IPS-18a (cell line): ENCODE data around the gene AKT1.

Experiments
- H3K27ac ChIP-seq: one replicate; pipeline ENCODE4 v1.5.1; 2013; ENCODE audit warnings: low read length
- H3K27me3 ChIP-seq: one replicate; pipeline ENCODE4 v1.6.1; 2013; ENCODE audit warnings: mild to moderate bottlenecking, low read length; ENCODE audit not compliant: control insufficient read depth, insufficient read depth
- H3K36me3 ChIP-seq: one replicate; pipeline ENCODE4 v1.6.1; 2013; ENCODE audit warnings: low read depth, low read length; ENCODE audit not compliant: control insufficient read depth
- H3K4me1 ChIP-seq: one replicate; pipeline ENCODE4 v1.6.1; 2013; ENCODE audit warnings: low read depth, low read length; ENCODE audit not compliant: control insufficient read depth
- H3K4me3 ChIP-seq: one replicate; pipeline ENCODE4 v1.5.1; 2013; ENCODE audit warnings: low read length
- H3K9ac ChIP-seq: one replicate; pipeline ENCODE4 v1.6.1; 2013; ENCODE audit warnings: mild to moderate bottlenecking, low read length, moderate library complexity
- H3K9me3 ChIP-seq: one replicate; pipeline ENCODE4 v1.6.1; 2013; ENCODE audit warnings: low read depth, low read length; ENCODE audit not compliant: control insufficient read depth

AKT1 gene

GRCh38 chr14:104771918-104772706 lies 23.4 kb downstream of the AKT1 start:
- Histone ChIP-seq H3K27ac (no peak overlapping the region), H3K4me1 (peaks cover 4% of the 10 kb centered on the region), H3K9me3 (no peaks in the 10 kb centered on the region), H3K4me3 (no peak overlapping the region), H3K36me3 (peaks cover 27% of the 10 kb centered on the region), H3K9ac (no peak overlapping the region), H3K27me3 (no peaks in the 10 kb centered on the region)

- Histone ChIP-seq H3K27ac (no peak overlapping the region), H3K4me3 (no peak overlapping the region), H3K9me3 (no peaks in the 10 kb centered on the region), H3K27me3 (no peaks in the 10 kb centered on the region), H3K36me3 (peaks cover 27% of the 10 kb centered on the region), H3K4me1 (peaks cover 4% of the 10 kb centered on the region), H3K9ac (no peak overlapping the region)
Measured at GRCh38 chr14:104771374-104771773, 24.2 kb downstream of the AKT1 start.

- no peak overlapping the region for H3K9ac ChIP-seq
- no peak overlapping the region for H3K27ac ChIP-seq
- H3K36me3 ChIP-seq, result peaks cover 27% of the 10 kb centered on the region
- no peaks in the 10 kb centered on the region for H3K27me3 ChIP-seq
- no peaks in the 10 kb centered on the region for H3K9me3 ChIP-seq
- no peak overlapping the region for H3K4me3 ChIP-seq
- peaks cover 4% of the 10 kb centered on the region for H3K4me1 ChIP-seq
Measured at GRCh38 chr14:104770851-104771272, 24.7 kb downstream of the AKT1 start.

- Histone ChIP-seq H3K4me1 (peaks cover 4% of the 10 kb centered on the region), H3K9ac (no peak overlapping the region), H3K4me3 (no peak overlapping the region), H3K36me3 (peaks cover 27% of the 10 kb centered on the region), H3K27ac (no peak overlapping the region), H3K9me3 (no peaks in the 10 kb centered on the region), H3K27me3 (no peaks in the 10 kb centered on the region)
Measured at GRCh38 chr14:104770072-104770579, 25.4 kb downstream of the AKT1 start.

GRCh38 chr14:104769324-104770071 lies 26.1 kb downstream of the AKT1 start:
- Histone ChIP-seq H3K4me1 (peaks cover 4% of the 10 kb centered on the region), H3K4me3 (no peak overlapping the region), H3K27me3 (no peaks in the 10 kb centered on the region), H3K27ac (no peak overlapping the region), H3K9me3 (no peaks in the 10 kb centered on the region), H3K9ac (no peak overlapping the region), H3K36me3 (peaks cover 27% of the 10 kb centered on the region)

DNA sequence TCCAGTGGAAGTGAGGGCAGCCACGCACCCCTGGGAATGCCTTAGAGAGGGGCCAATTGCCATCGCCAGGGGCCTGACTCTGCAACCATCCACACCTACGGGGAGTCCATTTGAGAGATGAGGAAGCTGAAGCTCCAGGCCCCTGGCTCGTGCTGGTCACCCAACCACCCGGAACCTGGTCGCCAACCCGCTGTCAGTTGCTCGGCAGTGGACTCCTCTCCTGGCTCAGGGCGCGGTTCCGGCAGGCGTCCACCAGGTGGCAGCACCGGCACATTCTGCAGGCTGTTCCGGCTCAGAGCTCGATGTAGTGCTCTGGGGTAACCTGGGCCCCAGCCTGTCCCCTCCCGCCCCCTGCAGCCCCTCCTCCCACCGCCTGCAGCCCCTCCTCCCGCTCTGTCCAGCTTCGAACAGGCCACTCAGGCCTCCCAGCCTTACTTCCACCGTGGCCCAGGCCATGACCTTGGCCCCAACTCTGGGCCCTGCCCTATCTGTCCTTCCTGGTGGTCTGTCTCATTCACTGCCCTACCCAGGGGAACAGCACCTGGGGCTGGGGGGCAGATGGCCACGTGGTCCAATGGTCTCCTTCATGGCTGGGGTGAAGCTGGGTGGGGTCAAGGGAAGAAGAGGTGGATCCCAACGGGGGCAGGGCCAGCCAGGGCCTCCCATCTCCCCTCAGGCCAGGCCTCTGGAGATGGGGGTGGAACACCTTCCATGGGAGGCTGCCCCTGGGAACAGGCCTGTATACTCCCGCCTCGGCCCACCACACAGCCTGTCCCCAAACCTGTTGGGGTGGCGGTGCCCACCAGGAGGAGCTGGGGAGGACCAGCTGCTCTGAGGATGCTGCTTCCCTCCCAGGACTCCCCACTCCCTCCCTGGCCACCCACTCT lies 26.9 kb downstream of the AKT1 start:
- H3K36me3 ChIP-seq, result peaks cover 27% of the 10 kb centered on the region
- no peak overlapping the region for H3K9ac ChIP-seq
- H3K4me3 ChIP-seq, result peak overlapping the region; percentile 22
- H3K9me3 ChIP-seq, result no peaks in the 10 kb centered on the region
- no peaks in the 10 kb centered on the region for H3K27me3 ChIP-seq
- peaks cover 4% of the 10 kb centered on the region for H3K4me1 ChIP-seq
- H3K27ac ChIP-seq, result no peak overlapping the region

- no peaks in the 10 kb centered on the region for H3K27me3 ChIP-seq
- no peak overlapping the region for H3K9ac ChIP-seq
- no peak overlapping the region for H3K27ac ChIP-seq
- peaks cover 4% of the 10 kb centered on the region for H3K4me1 ChIP-seq
- H3K4me3 ChIP-seq, result no peak overlapping the region
- H3K36me3 ChIP-seq, result peaks cover 17% of the 10 kb centered on the region
- no peaks in the 10 kb centered on the region for H3K9me3 ChIP-seq
Measured at GRCh38 chr14:104767634-104767918, 28.0 kb downstream of the AKT1 start.

GRCh38 chr14:104766863-104767633 lies 28.5 kb downstream of the AKT1 start:
- no peaks in the 10 kb centered on the region for H3K27me3 ChIP-seq
- no peak overlapping the region for H3K27ac ChIP-seq
- H3K4me3 ChIP-seq, result no peak overlapping the region
- H3K36me3 ChIP-seq, result peaks cover 13% of the 10 kb centered on the region
- H3K9ac ChIP-seq, result no peak overlapping the region
- H3K4me1 ChIP-seq, result peaks cover 4% of the 10 kb centered on the region
- H3K9me3 ChIP-seq, result no peaks in the 10 kb centered on the region

- Histone ChIP-seq H3K36me3 (peaks cover 7% of the 10 kb centered on the region), H3K9me3 (no peaks in the 10 kb centered on the region), H3K9ac (no peak overlapping the region), H3K4me1 (peaks cover 4% of the 10 kb centered on the region), H3K27ac (no peak overlapping the region), H3K4me3 (no peak overlapping the region), H3K27me3 (no peaks in the 10 kb centered on the region)
Measured at GRCh38 chr14:104766256-104766862, 29.2 kb downstream of the AKT1 start.

GRCh38 chr14:104765517-104765916 lies 30.0 kb downstream of the AKT1 start:
- no peaks in the 10 kb centered on the region for H3K36me3 ChIP-seq
- no peak overlapping the region for H3K9ac ChIP-seq
- H3K27me3 ChIP-seq, result no peaks in the 10 kb centered on the region
- H3K4me3 ChIP-seq, result no peak overlapping the region
- no peak overlapping the region for H3K27ac ChIP-seq
- no peaks in the 10 kb centered on the region for H3K9me3 ChIP-seq
- peaks cover 4% of the 10 kb centered on the region for H3K4me1 ChIP-seq
